Measurements from ENCODE around the gene USH2A.

USH2A gene

DNA sequence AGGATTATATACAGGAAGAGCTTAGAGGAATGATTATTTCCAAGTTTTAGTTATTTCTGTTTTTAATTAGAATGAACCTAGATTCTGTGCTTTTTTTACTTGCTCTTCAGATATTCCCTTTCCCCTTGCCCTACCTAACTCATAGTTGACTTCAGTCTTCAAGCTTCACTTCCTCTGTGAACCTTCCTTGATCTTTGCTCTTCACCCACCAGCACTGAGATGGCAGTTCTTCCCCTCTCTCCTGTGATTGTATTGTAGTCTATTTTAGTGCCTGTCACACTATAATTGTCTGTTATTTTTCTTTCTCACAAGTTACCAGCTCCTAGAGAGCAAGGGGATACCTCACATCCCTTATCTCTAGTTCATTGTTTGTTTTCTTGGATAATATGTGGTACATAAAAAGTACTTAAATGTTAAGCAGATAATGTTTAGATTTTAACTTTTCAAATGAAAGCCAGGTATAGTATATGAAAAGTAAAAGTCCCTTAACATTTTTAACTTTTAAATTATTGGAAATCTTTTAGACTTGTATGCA lies 822.9 kb downstream of the USH2A start:
- no peak for DNase-seq (ENCODE audit: low read depth in 3 of 3)

DNA sequence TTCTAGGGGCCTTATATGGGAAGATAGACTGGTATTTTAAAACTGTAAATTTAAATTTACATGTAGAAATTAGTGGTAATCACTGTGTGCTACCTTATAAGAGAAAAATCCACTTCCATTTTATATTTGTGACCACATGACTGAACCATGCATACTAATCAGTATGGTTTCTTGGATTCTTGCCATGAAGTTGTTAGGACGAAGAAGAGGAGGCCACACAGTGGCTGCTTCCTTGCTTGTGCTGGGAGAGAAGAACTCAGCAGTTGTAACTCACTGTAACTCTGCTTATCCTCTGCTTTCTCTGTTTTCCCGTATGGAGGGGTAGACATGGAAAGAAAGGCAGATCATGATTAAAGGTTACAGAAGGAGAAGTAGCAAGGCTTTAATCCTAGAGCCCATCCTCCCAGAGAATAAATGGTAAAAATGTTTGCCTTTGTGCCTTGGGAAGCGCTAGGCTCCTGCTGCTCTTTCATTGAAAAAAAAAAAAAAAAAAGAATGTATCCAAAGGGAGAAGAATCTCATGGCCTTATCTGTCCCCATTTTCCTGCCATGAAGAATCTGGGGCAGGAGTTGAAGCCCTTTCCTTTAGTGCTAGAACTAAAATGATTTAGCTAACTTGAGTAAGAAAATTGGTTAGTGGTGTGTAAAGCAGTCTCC lies 823.7 kb downstream of the USH2A start:
- no peak for DNase-seq (ENCODE audit: low read depth in 3 of 3)

DNA sequence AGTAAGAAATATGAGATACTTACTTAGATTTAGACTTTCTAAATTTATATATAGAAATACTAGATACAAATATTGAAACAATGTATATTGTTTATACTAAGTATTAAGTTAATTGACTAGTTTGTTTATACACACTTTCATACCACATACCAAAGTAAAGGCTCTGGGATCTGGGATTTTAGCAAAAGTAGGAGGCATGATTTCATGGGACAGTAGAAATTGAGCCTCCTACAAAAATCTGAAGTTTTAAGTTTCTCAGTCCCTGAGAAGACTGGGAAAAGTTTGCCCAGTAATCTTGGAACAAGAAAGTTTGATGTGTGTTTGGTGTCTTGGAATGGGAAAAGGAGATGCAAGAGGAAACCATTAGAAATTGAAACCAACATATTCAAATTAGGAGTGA lies 825.3 kb downstream of the USH2A start:
- DNase-seq (ENCODE audit: low read depth in 3 of 3) = no peak

GRCh38 chr1:215595231-215595630 lies 828.0 kb downstream of the USH2A start:
- no peak for DNase-seq (ENCODE audit: low read depth in 3 of 3)

- no peak for DNase-seq (ENCODE audit: low read depth in 3 of 3)
Observed at GRCh38 chr1:215594640-215595039, 828.6 kb downstream of the USH2A start.

GRCh38 chr1:215590779-215591491 lies 832.3 kb downstream of the USH2A start:
- no peak for DNase-seq (ENCODE audit: low read depth in 3 of 3)

GRCh38 chr1:215589650-215590435 lies 833.4 kb downstream of the USH2A start:
- DNase-seq (ENCODE audit: low read depth in 3 of 3) = no peak

DNA sequence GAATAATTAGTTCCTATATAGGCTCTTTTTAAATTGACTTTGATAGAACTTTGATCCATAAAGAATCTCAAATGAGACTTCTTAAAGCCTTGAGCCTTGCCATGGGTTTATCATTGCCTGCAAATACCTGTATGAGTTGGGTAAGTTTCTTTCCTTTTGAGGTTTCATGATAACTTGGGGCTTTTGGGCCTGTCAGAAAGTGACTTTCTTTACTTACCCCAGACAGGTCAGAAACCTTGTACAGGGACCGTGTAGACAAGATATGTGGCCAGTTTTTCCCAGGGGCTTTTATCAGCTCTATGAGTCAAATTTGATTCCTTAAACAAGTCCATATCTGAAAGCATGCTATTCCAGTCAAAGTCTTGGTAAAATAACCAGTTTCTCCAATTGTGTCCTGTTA lies 838.9 kb downstream of the USH2A start:
- DNase-seq (ENCODE audit: low read depth in 3 of 3) = no peak

- no peak for DNase-seq (ENCODE audit: low read depth in 3 of 3)
Observed at GRCh38 chr1:215583185-215583749, 840.0 kb downstream of the USH2A start.

DNA sequence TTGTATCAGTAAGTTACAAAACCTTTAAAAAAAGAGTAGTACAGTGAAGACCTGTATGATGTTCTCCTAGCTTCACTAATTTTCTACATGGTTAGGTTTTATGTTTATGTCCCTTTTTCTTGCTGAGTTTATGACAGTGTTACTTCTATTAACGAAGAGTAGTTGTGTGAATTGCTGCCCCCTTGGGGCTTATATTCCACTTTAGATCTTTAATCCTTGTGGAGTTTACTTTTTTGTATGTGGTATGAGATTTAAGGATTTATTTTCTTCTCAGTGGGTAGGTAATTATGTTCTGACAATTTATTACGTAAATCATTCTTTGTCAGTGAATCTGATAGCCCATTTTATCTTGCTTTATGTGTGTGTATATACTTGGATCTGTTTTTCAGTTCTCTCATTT lies 841.4 kb downstream of the USH2A start:
- DNase-seq (ENCODE audit: low read depth in 3 of 3) = no peak

Data from stimulated activated CD4-positive, alpha-beta T cell treated with anti-CD3 and anti-CD28 coated beads, TNF-alpha, amount 100 ng/mL, for 4 hours (primary cell).